SK-N-MC (cell line): ENCODE results near the gene MCF2L.

Source experiments
- EZH2 ChIP-seq: fragments of 200-600 bp; sonication (generic); IDR thresholded peaks from one replicate; pipeline ENCODE4 v1.6.1; 2017; ENCODE audit warnings: antibody characterized with exemption
- FOXP2 ChIP-seq: optimal IDR thresholded peaks from 2 replicates; pipeline ENCODE3; 2011; ENCODE audit warnings: mild to moderate bottlenecking, moderate library complexity; ENCODE audit not compliant: insufficient read depth; ENCODE audit errors: extremely low read length, control extremely low read depth

- TF ChIP-seq FOXP2 = no peak
- TF ChIP-seq EZH2 = no peak
Observed at GRCh38 chr13:113090806-113091205, 121.8 kb downstream of the MCF2L start.
